Gastrocnemius medialis (tissue), 4 donors: ENCODE data around the gene SLC46A1. TPM values are rescaled to one million over a fixed set of nuclear protein-coding genes. Genes with fewer than 3 reads are reported as not detected.

Experiments
- ATAC-seq, 2 donors: fragments of 150-250 bp; one replicate each; pipeline ENCODE4 v1.9.1; 2016
- DNase-seq, 2 donors: peaks; one replicate each; pipeline ENCODE4 v3.0.0-alpha.2; 2019
- H3K27ac ChIP-seq, 4 donors: fragments of 200-600 bp; sonication (generic); 1 replicate in 1 of 4; 2 replicates in 3 of 4; pipeline ENCODE4 v1.5.1; 2016 to 2018; ENCODE audit warnings: mild to moderate bottlenecking in 2 of 4, moderate library complexity in 1 of 4
- H3K27me3 ChIP-seq, 3 donors: fragments of 200-600 bp; sonication (generic) in 2 of 3; 1 replicate in 1 of 3; 2 replicates in 2 of 3; pipeline versions ENCODE4 v1.5.1 to v1.6.0; 2016 to 2019; ENCODE audit warnings: mild to moderate bottlenecking in 1 of 3, moderate library complexity in 1 of 3
- H3K36me3 ChIP-seq, 2 donors: fragments of 200-600 bp; sonication (generic) in 1 of 2; one replicate each; pipeline ENCODE4 v1.5.1; 2017 to 2018
- H3K4me1 ChIP-seq, 2 donors: fragments of 200-600 bp; sonication (generic) in 1 of 2; one replicate each; pipeline ENCODE4 v1.5.1; 2016 to 2017; ENCODE audit warnings: mild to moderate bottlenecking in 2 of 2
- H3K4me3 ChIP-seq, 4 donors: fragments of 200-600 bp; sonication (generic) in 3 of 4; 1 replicate in 1 of 4; 2 replicates in 3 of 4; pipeline ENCODE4 v1.5.1; 2016 to 2019; ENCODE audit warnings: mild to moderate bottlenecking in 2 of 4
- H3K9me3 ChIP-seq, 3 donors: fragments of 200-600 bp; sonication (generic) in 2 of 3; 1 replicate in 1 of 3; 2 replicates in 2 of 3; pipeline ENCODE4 v1.5.1; 2016 to 2019
- POLR2A ChIP-seq, 2 donors: fragments of 450-650 bp; IDR thresholded peaks; one replicate each; pipeline ENCODE4 v1.6.1; 2017; ENCODE audit warnings: antibody characterized with exemption in 2 of 2, mild to moderate bottlenecking in 2 of 2, moderate library complexity in 2 of 2
- in situ Hi-C, 4 donors: fragments of 200-750 bp; cut with MboI; loops; one replicate each; pipeline versions ENCODE4 v1.15.0 to v1.8.0; 2017; ENCODE audit warnings: low sequenced_read_pairs in 4 of 4
- intact Hi-C: fragments of 100-400 bp; cut with DNase I; formaldehyde crosslinking; loops from one replicate; pipeline ENCODE4 v1.15.1; 2023; ENCODE audit warnings: low total_unique reads
- total RNA-seq, 4 donors: library from RNA; depleted of rRNA; stranded (reverse); fragments of >200 nt; gene quantifications; one replicate each; pipeline versions ENCODE4 v1.1.0 to v1.2.3, GENCODE V29; 2016
- TF ChIP-seq, protein P1 (sequence below), 5 experiments: fragments of 450-650 bp in 3 of 5; fragments of 200-600 bp in 2 of 5; sonication (generic) in 2 of 5; IDR thresholded peaks in 4 of 5; conservative IDR thresholded peaks in 1 of 5; 1 replicate in 4 of 5; 2 replicates in 1 of 5; pipeline ENCODE4 v1.5.1; 2016 to 2019; ENCODE audit warnings: antibody characterized with exemption in 5 of 5, mild to moderate bottlenecking in 3 of 5, moderate library complexity in 3 of 5

SLC46A1 gene
- total RNA-seq, 4 donors from 2014 or later = 1.9 to 3.5 (median 2.4) TPM

DNA sequence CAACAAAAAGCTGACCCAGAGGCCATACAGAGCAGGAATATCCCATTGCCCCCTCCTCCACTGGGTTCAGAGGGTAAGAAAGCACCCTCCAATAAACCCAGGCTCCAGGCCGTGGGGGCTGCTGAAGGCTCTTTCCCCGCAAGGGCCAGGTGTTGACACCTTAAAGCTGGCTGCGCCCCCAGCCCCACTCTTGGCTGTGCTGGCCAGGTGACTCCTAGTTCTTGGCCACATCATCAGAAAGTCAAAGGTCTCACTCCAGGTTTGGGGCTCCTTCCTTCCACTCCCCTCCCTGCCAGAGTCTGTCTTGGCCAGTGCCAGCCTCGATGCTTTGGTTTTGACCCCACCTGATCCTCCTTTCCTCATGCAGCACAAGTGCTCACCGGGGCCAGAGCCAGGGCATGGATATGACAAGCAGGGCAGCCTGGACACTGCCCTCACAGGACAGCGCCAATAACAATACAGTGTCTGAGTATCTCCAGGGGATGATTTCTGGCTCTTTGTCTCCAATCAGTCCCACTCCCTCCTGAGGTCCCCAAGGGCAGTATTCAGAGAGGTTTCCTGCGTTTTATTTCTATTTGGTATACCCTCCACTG, 8.2 kb downstream of the SLC46A1 start:
- ATAC-seq = no peak
- no peak overlapping the region for H3K4me3 ChIP-seq
- peaks cover 0 to 18% of the 10 kb centered on the region in 2 donors for H3K36me3 ChIP-seq
- no peaks in the 10 kb centered on the region for H3K4me1 ChIP-seq
- H3K27ac ChIP-seq = no peak overlapping the region
- no peaks in the 10 kb centered on the region for H3K27me3 ChIP-seq
- DNase-seq = no peak
- no peak for TF ChIP-seq POLR2A (IDR thresholded peaks at IDR 0.05)
- TF ChIP-seq, protein P1, sequence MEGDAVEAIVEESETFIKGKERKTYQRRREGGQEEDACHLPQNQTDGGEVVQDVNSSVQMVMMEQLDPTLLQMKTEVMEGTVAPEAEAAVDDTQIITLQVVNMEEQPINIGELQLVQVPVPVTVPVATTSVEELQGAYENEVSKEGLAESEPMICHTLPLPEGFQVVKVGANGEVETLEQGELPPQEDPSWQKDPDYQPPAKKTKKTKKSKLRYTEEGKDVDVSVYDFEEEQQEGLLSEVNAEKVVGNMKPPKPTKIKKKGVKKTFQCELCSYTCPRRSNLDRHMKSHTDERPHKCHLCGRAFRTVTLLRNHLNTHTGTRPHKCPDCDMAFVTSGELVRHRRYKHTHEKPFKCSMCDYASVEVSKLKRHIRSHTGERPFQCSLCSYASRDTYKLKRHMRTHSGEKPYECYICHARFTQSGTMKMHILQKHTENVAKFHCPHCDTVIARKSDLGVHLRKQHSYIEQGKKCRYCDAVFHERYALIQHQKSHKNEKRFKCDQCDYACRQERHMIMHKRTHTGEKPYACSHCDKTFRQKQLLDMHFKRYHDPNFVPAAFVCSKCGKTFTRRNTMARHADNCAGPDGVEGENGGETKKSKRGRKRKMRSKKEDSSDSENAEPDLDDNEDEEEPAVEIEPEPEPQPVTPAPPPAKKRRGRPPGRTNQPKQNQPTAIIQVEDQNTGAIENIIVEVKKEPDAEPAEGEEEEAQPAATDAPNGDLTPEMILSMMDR (IDR thresholded peaks at IDR 0.05 in 4 of 5, conservative IDR thresholded peaks at IDR 0.05 in 1 of 5) = no peak
- in situ Hi-C loops = loop anchor here in 1 of 4 donors (5.0 kb wide), 1 partner anchor 50 kb away; no protein-coding TSS in a partner anchor
- intact Hi-C loops = no loop called here
- H3K9me3 ChIP-seq = no peaks in the 10 kb centered on the region

DNA sequence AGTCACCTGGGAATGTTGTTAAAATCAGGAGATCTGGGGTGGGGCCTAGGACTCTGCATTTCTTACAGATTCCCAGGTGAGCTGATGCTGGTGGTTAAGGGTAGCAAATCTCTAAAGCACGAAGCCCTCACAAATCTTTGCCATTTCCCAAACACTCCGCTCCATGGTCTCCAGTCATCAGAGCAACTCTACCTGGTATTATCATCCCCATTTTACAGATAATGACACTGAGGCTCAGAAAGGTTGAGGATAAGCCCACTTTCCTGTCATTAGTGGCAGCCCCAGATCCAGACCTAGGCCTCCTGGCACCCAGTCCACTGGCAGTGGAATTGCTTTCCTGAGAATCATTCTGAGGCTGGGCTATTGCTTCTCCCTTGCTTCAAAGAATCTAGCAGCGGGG, 8.7 kb downstream of the SLC46A1 start:
- intact Hi-C loops (no loop called here), in situ Hi-C loops (loop anchor here in 1 of 4 donors (5.0 kb wide), 1 partner anchor 50 kb away; no protein-coding TSS in a partner anchor)
- no peaks in the 10 kb centered on the region for H3K4me1 ChIP-seq
- no peaks in the 10 kb centered on the region for H3K9me3 ChIP-seq
- H3K27me3 ChIP-seq = no peaks in the 10 kb centered on the region
- ATAC-seq = no peak
- H3K4me3 ChIP-seq = no peak overlapping the region
- peaks cover 0 to 18% of the 10 kb centered on the region in 2 donors for H3K36me3 ChIP-seq
- no peak overlapping the region for H3K27ac ChIP-seq
- TF ChIP-seq, protein P1 (IDR thresholded peaks at IDR 0.05 in 4 of 5, conservative IDR thresholded peaks at IDR 0.05 in 1 of 5) = no peak
- TF ChIP-seq POLR2A (IDR thresholded peaks at IDR 0.05) = no peak
- no peak for DNase-seq

DNA sequence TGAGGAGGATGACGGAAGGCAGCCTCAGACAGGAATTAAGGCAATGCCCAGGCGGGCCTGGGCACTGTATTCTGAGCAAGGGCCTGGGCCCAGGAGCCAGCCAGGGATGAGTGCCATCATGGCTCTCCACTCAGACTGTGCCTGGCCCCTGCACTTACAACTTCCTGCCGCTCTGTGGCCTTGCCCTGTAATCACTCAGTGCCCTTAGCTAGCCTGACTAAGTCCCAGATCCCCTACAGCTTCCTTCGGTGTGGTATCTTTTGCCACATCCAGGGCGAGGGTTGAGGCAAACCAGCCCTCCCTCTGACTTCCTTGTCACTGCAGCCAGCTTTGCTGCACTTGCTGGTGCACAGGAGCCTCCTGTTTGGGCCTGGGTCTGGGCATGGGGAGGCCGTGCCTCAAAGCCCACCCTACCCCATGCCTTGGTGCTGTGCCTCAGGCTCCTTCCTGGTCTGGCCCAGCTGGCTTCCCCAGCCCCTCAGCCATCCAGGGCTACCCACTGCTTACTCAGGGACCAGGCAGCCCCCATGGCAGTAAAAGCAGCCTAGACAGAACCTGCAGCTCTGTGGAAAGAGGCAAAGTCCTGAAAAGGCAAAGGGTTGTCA, 9.3 kb downstream of the SLC46A1 start:
- DNase-seq = no peak
- H3K27ac ChIP-seq = no peak overlapping the region
- no peaks in the 10 kb centered on the region for H3K9me3 ChIP-seq
- TF ChIP-seq, protein P1 (IDR thresholded peaks at IDR 0.05 in 4 of 5, conservative IDR thresholded peaks at IDR 0.05 in 1 of 5) = no peak
- H3K27me3 ChIP-seq = no peaks in the 10 kb centered on the region
- no peak for ATAC-seq
- H3K36me3 ChIP-seq = peaks cover 0 to 13% of the 10 kb centered on the region in 2 donors
- H3K4me3 ChIP-seq = no peak overlapping the region
- in situ Hi-C loops (loop anchor here in 1 of 4 donors (5.0 kb wide), 1 partner anchor 51 kb away; no protein-coding TSS in a partner anchor), intact Hi-C loops (no loop called here)
- no peaks in the 10 kb centered on the region for H3K4me1 ChIP-seq

DNA sequence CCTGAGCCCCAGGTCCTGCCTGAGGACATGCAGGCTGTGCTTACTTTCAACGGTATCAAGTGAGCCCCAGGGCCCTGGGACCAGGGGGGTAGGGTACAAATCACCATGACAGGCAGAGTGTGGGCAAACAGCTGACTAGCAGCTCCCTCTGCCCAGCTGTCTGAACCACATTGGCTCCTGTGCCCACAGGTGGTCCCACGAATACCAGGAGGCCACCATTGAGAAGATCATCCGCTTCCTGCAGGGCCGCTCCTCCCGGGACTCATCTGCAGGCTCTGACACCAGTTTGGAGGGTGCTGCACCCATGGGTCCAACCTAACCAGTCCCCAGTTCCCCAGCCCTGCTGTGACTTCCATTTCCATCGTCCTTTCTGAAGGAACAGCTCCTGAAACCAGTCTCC, 10.0 kb downstream of the SLC46A1 start:
- intact Hi-C loops (no loop called here), in situ Hi-C loops (loop anchor here in 1 of 4 donors (5.0 kb wide), 1 partner anchor 51 kb away; no protein-coding TSS in a partner anchor)
- Histone ChIP-seq H3K4me3 (no peak overlapping the region), H3K27me3 (no peaks in the 10 kb centered on the region), H3K36me3 (peaks cover 0 to 7% of the 10 kb centered on the region in 2 donors), H3K4me1 (no peaks in the 10 kb centered on the region), H3K9me3 (no peaks in the 10 kb centered on the region), H3K27ac (no peak overlapping the region)
- ATAC-seq (no peak), DNase-seq (no peak)
- TF ChIP-seq POLR2A (IDR thresholded peaks at IDR 0.05) = no peak
- TF ChIP-seq, protein P1 (IDR thresholded peaks at IDR 0.05 in 4 of 5, conservative IDR thresholded peaks at IDR 0.05 in 1 of 5) = no peak
